ENCODE data around the gene PRUNE2.

The PRUNE2 gene

GRCh38 chr9:76897804-76898525 lies 7.9 kb downstream of the PRUNE2 start:
- no peak for DNase-seq

DNA sequence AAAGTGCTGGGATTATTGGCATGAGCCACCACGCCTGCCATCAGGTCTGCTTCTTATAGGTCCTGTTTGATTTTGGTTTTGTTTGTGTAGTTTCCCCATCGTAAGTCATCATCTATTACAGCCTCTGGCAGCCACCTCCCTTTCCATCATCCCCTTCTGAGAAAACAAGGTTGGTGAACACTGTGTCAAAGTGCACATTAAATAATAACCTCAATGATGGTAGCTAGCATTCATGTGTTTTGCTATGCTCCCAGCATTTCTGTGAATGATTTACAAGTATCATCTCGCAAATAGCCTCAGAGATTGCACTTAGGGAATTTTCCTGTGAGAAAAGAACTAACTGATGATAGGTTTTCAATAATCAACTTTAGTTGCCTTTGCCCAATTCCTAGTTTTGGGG lies 9.9 kb downstream of the PRUNE2 start:
- DNase-seq = no peak

- DNase-seq = peak in 1 of 5 experiments; percentile 7
Observed at GRCh38 chr9:76895186-76895585, 10.7 kb downstream of the PRUNE2 start.

GRCh38 chr9:76894198-76894597 lies 11.7 kb downstream of the PRUNE2 start:
- no peak for DNase-seq

DNA sequence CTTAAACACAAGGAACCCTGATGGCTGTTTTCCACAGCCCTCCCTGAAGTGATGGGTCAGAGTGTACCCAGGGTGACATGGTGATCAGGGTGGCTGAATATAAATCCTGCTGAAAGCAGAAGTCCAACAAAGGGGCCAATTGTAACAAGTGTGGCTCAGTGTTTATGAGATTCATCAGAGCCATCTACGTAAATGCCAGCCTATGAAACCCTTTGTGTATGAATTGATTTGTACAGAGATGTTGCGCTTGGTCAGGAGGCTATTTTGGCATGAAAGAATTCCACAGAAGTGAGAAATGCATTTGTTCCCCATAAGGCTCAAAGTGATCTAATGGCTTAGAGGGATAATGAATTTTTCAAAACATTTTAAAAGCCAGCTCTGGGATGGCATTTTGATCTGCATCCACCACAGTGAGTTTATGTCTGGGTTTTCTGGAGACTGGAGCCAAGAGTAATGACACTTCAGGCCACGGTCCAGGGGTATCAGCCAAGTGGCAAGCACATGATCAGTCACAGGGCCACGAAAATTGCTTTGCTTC lies 12.4 kb downstream of the PRUNE2 start:
- DNase-seq = no peak

DNA sequence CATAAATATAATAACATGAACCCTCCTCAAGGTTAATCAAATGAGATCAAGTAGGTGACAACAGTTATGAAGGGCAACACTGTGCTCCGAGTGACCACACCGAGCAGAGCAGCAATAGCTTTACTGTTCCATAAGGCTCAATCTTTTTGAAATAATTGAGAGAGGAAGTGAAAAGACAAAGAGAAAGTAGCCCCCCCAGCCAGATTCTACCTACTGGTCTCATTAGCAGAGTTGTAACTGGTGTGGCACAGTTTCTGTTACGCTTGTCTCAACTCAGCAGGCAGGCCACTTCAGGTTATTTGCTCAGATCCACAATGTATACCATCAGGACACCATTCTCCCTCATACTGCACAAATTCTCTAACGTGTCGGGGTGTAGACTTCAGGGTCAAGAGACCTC lies 14.0 kb downstream of the PRUNE2 start:
- no peak for DNase-seq

DNA sequence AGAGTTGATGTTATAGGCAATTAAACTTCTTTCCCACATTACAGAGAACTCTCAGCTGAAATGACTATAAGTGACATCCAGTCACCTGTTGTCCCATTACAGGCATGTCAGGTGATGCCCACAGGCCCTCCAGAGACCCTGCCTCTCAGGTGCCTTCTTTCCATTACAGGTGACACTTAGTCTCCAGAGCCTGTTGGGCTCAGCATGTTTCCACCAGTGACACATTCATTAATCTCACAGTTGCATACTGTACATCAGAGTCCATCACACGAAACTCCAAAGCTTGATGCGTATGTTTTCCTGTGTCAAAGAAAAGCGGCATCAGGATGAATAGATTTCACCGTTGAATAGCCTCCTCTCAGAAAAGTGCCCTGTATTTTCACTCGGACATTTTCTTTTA lies 14.6 kb downstream of the PRUNE2 start:
- no peak for DNase-seq

DNA sequence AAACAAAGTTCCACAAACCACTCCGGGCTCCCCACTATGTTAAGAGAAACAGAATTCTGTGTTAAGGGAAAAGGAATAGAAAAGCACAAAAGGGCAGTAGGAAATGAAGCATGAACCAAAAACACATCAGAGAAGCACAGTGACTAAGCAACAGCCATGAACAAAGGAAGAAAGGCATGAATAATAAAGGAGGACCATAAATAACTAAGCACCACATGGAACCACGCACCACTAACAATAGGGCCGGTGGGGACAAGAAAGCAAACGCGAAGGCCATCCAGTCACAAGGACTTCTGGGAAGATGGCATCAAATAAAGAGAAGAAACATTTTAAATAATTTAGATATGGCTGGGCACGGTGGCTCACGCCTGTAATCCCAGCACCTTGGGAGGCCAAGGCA lies 18.0 kb downstream of the PRUNE2 start:
- DNase-seq = no peak

- no peak for DNase-seq
Observed at GRCh38 chr9:76887003-76887821, 18.7 kb downstream of the PRUNE2 start.

DNA sequence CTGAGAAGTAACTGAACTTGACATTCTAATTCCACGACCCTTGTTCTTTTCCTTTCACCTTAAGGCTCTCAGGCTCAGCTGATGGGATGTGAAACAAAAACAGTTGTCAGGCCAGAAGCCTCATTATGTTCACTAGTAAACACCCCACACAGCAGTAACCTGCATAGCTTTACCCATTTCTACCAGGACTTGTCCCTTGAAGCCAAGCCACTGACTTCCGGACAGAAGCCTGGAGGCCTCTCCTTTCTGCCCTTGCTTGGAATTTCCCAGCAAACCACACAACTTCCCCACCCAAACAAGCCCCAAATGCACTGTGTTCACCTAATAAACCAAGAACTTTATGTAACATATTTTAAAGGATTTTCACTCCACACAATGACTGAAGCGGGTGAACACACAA lies 19.6 kb downstream of the PRUNE2 start:
- no peak for DNase-seq

DNA sequence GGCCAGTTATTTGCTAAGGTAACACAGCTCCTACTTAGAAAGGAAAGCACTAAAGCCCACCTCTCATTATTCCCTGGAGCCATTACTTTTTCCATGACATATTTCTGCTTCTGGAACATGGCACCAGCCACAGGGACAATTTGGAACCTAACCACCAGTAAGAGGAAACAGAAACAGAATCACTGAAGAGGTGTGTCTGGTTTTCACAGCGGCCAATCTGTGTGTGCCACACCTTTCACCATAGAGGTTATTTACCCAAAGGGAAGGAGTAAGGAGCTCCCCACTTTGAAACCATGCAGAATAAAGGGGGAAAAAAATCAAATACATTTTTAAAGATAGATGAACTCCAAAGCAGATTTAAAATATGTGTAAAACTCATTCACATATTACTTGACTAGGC lies 21.1 kb downstream of the PRUNE2 start:
- no peak for DNase-seq

DNA sequence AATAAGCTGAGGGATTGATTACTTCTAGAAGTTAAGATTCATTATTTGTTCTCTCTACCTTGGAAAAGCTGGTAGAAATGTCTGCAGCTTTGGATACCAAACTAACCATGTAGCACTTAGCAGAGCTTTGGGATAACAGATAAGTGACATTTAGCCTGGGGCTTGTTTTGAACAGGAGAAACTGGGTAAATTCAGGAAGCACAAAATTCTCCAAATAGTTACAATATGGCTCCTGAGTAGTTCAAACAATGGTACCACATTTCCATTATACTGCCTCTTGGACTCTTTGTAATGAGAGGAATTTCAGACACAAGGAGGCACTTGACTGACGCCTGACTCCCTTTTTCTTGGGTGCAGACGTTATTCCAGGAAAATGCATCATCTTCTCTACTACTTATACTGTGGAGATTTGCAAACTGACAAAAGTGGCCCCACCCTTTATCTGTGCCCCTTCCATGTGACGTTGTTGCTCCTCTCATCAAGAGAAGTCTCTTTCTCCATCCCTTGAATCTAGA lies 22.5 kb downstream of the PRUNE2 start:
- DNase-seq = no peak

GRCh38 chr9:76882686-76883085 lies 23.2 kb downstream of the PRUNE2 start:
- DNase-seq = no peak

DNA sequence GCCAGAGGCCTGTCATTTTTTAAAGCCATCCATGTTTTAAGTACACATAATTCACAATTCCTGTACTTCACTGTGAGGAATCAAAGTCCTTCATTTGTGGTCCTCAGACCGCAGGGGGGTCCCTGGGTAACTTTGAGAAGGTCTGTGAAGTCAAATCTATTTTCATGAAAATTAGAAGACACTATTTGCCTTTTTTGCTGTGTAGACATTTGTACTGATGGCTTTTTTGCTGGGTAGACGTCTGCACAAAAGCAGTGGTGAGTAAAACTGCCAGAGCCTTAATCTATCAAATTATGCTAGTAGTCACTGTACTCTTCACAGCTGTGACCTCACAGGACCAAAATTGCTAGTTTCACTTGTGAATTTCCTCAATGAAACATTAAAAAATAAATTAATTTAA lies 25.7 kb downstream of the PRUNE2 start:
- no peak for DNase-seq

DNA sequence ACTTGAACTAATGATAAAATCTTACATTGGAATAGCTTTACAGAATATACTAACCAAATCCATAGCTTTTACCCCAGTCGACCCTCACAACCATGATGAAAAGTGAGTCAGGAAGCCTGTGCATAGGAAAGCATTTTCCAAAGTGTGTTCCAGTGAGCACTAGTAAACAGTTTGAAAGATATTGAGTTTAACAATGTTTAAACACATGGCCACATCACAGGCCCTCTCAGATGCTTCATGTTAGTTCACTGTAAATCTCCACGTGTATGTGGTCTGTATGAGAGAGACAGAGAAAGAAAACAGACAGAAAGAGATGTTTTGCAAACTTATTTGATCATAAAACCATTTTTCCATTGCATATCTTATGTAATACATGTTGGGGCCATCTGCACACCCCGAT lies 27.0 kb downstream of the PRUNE2 start:
- no peak for DNase-seq

- DNase-seq = no peak
Observed at GRCh38 chr9:76877961-76878360, 28.0 kb downstream of the PRUNE2 start.

- DNase-seq = no peak
Observed at GRCh38 chr9:76876098-76876497, 29.8 kb downstream of the PRUNE2 start.

GRCh38 chr9:76873821-76874220 lies 32.1 kb downstream of the PRUNE2 start:
- no peak for DNase-seq

- DNase-seq = no peak
Observed at GRCh38 chr9:76873056-76873792, 32.7 kb downstream of the PRUNE2 start.

GRCh38 chr9:76868897-76869296 lies 37.0 kb downstream of the PRUNE2 start:
- no peak for DNase-seq

DNA sequence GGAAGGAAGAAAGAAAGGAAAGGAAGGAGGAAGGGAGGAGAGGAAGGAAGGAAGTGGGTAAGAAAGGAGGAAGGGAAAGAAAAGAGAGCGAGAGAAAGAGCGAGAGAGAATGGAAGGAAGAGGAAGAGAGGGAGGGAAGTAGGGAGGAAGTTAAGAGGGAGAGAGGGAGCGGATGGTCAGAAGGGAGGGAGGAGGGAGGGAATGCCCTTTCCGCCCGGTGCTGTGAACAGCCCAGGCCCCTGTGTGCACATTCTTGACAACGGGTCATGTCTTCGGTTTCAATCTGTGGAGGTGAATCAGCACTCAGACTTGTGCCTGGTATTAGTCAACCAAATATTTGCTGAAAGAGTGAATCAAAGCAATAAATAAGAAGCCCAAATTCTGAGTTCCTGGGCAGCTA lies 39.2 kb downstream of the PRUNE2 start:
- DNase-seq = no peak

DNA sequence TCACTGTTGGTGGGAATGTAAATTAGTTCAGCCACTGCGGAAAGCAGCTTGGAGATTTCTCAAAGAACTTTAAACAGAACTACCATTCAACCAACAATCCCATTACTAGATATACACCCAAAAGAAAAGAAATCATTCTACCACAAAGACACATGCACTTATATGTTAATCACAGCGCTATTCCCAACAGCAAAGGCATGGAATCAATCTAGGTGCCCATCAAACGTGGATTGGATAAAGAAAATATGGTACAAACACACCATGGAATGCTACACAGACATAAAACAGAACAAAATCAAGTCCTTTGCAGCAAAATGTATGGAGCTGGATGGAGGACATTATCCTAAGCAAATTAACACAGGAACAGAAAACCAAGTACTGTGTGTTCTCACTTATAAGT lies 42.1 kb downstream of the PRUNE2 start:
- no peak for DNase-seq

GRCh38 chr9:76859860-76860259 lies 46.1 kb downstream of the PRUNE2 start:
- DNase-seq = no peak
